Measurements from ENCODE around the gene FAM177A1.

DNA sequence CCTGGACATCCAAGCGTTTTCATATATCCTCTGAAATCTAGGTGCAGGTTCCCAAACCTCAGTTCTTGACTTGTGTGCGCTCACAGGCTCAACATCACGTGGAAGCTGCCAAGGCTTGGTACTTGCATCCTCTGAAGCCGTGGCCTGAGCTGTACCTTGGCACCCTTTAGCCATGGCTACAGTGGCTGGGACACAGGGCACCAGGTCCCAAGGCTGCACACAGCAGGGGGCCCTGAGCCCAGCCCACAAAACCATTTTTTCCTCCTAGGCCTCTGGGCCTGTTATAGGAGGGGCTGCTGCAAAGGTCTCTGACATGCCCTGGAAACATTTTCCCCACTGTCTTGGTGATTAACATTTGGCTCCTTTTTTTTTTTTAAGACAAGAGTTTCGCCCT lies 11.6 kb upstream of the FAM177A1 start:
- TF ChIP-seq, protein P1, sequence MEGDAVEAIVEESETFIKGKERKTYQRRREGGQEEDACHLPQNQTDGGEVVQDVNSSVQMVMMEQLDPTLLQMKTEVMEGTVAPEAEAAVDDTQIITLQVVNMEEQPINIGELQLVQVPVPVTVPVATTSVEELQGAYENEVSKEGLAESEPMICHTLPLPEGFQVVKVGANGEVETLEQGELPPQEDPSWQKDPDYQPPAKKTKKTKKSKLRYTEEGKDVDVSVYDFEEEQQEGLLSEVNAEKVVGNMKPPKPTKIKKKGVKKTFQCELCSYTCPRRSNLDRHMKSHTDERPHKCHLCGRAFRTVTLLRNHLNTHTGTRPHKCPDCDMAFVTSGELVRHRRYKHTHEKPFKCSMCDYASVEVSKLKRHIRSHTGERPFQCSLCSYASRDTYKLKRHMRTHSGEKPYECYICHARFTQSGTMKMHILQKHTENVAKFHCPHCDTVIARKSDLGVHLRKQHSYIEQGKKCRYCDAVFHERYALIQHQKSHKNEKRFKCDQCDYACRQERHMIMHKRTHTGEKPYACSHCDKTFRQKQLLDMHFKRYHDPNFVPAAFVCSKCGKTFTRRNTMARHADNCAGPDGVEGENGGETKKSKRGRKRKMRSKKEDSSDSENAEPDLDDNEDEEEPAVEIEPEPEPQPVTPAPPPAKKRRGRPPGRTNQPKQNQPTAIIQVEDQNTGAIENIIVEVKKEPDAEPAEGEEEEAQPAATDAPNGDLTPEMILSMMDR (IDR thresholded peaks at IDR 0.05; ENCODE audit: low read length), result no peak
- no peak for TF ChIP-seq EZH2 (IDR thresholded peaks at IDR 0.05; ENCODE audit: borderline replicate concordance, low read length)

Measured in OCI-LY1 (cell line).